OCI-LY7 (cell line): ENCODE data around the gene CERS3. TPM values are rescaled to one million over a fixed set of nuclear protein-coding genes. Genes with fewer than 3 reads are reported as not detected.

Experiments used
- BruUV-seq: library from RNA; stranded (reverse); fragments of 400-500 nt; replicated peaks from 2 replicates; lab custom pipeline; 2021; lab: Mats Ljungman, UMichigan
- CTCF ChIA-PET: fragments of 300-600 bp; sonication (Branson Sonifier 250); formaldehyde crosslinking; loops from one replicate; lab custom pipeline; 2022; ENCODE audit warnings: antibody characterized with exemption; ENCODE audit not compliant: unreplicated experiment; lab: Charles Lee
- POLR2A ChIA-PET: fragments of 300-600 bp; sonication (Branson Sonifier 250); formaldehyde crosslinking; loops from one replicate; lab custom pipeline; 2022; ENCODE audit warnings: antibody characterized with exemption; lab: Charles Lee
- DNase-seq: peaks from one replicate; pipeline ENCODE4 v3.0.0-alpha.2; 2015; ENCODE audit warnings: low spot score
- H2AFZ ChIP-seq: fragments of 200-600 bp; sonication (generic), shearing (Covaris generic); 2 replicates; pipeline ENCODE4 v1.6.1; 2014; ENCODE audit warnings: mild to moderate bottlenecking, antibody characterized with exemption, low read length, moderate library complexity
- H3K27ac ChIP-seq: fragments of 200-600 bp; sonication (generic); 2 replicates; pipeline ENCODE4 v1.5.1; 2014; ENCODE audit warnings: mixed run types, low read depth, mild to moderate bottlenecking, moderate library complexity, low read length, inconsistent platforms; ENCODE audit not compliant: poor library complexity, severe bottlenecking
- H3K36me3 ChIP-seq: fragments of 200-600 bp; sonication (generic); 2 replicates; pipeline ENCODE4 v1.6.1; 2014; ENCODE audit warnings: mild to moderate bottlenecking, antibody characterized with exemption, low read length, moderate library complexity, mixed read lengths; ENCODE audit not compliant: insufficient read depth
- H3K4me1 ChIP-seq: fragments of 200-600 bp; sonication (generic); 2 replicates; pipeline ENCODE4 v1.5.1; 2014; ENCODE audit warnings: mild to moderate bottlenecking, low read length; ENCODE audit not compliant: insufficient read depth, poor library complexity, severe bottlenecking
- H3K4me2 ChIP-seq: fragments of 200-600 bp; sonication (generic); 2 replicates; pipeline ENCODE4 v1.6.1; 2014; ENCODE audit warnings: mild to moderate bottlenecking, low read length
- H3K4me3 ChIP-seq: fragments of 200-600 bp; sonication (generic); 2 replicates; pipeline ENCODE4 v1.5.1; 2014; ENCODE audit warnings: mild to moderate bottlenecking, low read depth, low read length; ENCODE audit not compliant: poor library complexity, severe bottlenecking
- H3K79me2 ChIP-seq: fragments of 200-600 bp; sonication (generic); 2 replicates; pipeline ENCODE4 v1.6.1; 2016; ENCODE audit warnings: low read depth, mild to moderate bottlenecking, low read length, moderate library complexity, mixed read lengths; ENCODE audit not compliant: insufficient read depth
- H3K9me2 ChIP-seq: fragments of 200-600 bp; sonication (generic); 2 replicates; pipeline ENCODE4 v1.6.1; 2016; ENCODE audit warnings: mild to moderate bottlenecking, low read length, mixed read lengths; ENCODE audit not compliant: insufficient read depth
- H3K9me3 ChIP-seq: fragments of 200-600 bp; sonication (generic); 2 replicates; pipeline ENCODE4 v1.6.1; 2014; ENCODE audit warnings: mild to moderate bottlenecking, mixed run types, low read length, mixed read lengths
- H4K20me1 ChIP-seq: fragments of 200-600 bp; sonication (generic); 2 replicates; pipeline ENCODE4 v1.6.1; 2014; ENCODE audit warnings: mild to moderate bottlenecking, antibody characterized with exemption, low read length, moderate library complexity, mixed read lengths; ENCODE audit not compliant: insufficient read depth
- CTCF ChIP-seq: fragments of 200-600 bp; sonication (generic); conservative IDR thresholded peaks from 2 replicates; pipeline ENCODE4 v1.5.1; 2014; ENCODE audit warnings: mild to moderate bottlenecking, antibody characterized with exemption, low read length, moderate library complexity, mixed read lengths
- EZH2phosphoT487 ChIP-seq: fragments of 200-600 bp; sonication (generic); IDR thresholded peaks from 2 replicates; pipeline ENCODE4 v1.6.1; 2018; ENCODE audit warnings: low read depth, borderline replicate concordance, mild to moderate bottlenecking, mixed run types, antibody characterized with exemption, low read length, moderate library complexity, mixed read lengths
- intact Hi-C: fragments of 100-400 bp; cut with micrococcal nuclease; formaldehyde crosslinking; loops from one replicate; pipeline ENCODE4 v1.10.0; 2022; ENCODE audit not compliant: unreplicated experiment
- total RNA-seq, 2 experiments: library from RNA; depleted of rRNA in 1 of 2; stranded (reverse); fragments of >200 nt in 1 of 2; shearing (Covaris generic) in 1 of 2; gene quantifications; 2 replicates each; pipeline ENCODE4 v1.2.3, GENCODE V29; 2014 to 2022

The CERS3 gene
- total RNA-seq, 2 experiments from 2014 or later, result 0.88 TPM; not detected in 1

GRCh38 chr15:100542290-100542689 lies 13.5 kb upstream of the CERS3 start:
- no peaks in the 10 kb centered on the region for H3K36me3 ChIP-seq
- H3K9me2 ChIP-seq, result no peaks in the 10 kb centered on the region
- ChIA-PET CTCF (no interaction called here), POLR2A (interaction anchor here (0.7 kb wide), 1 partner anchor 172 kb away, joined by 3 read pairs; no protein-coding TSS in a partner anchor)
- no TSS peak for BruUV-seq
- no peak overlapping the region for H2AFZ ChIP-seq
- no peak overlapping the region for H3K4me3 ChIP-seq
- H3K9me3 ChIP-seq, result no peaks in the 10 kb centered on the region
- H3K27ac ChIP-seq, result no peak overlapping the region
- H3K79me2 ChIP-seq, result no peaks in the 10 kb centered on the region
- intact Hi-C loops, result no loop called here
- H3K4me1 ChIP-seq, result no peaks in the 10 kb centered on the region
- H4K20me1 ChIP-seq, result no peaks in the 10 kb centered on the region
- no peak for DNase-seq
- H3K4me2 ChIP-seq, result no peak overlapping the region
- no peak for TF ChIP-seq CTCF
- TF ChIP-seq EZH2phosphoT487, result no peak

GRCh38 chr15:100537331-100537730 lies 8.6 kb upstream of the CERS3 start:
- ChIA-PET POLR2A (interaction anchor here (0.6 kb wide), 1 partner anchor 104 kb away, joined by 3 read pairs; no protein-coding TSS in a partner anchor), CTCF (no interaction called here)
- H3K9me2 ChIP-seq, result no peaks in the 10 kb centered on the region
- H4K20me1 ChIP-seq, result no peaks in the 10 kb centered on the region
- H3K4me3 ChIP-seq, result no peak overlapping the region
- intact Hi-C loops, result no loop called here
- H2AFZ ChIP-seq, result no peak overlapping the region
- H3K79me2 ChIP-seq, result no peaks in the 10 kb centered on the region
- H3K4me1 ChIP-seq, result no peaks in the 10 kb centered on the region
- no peak for TF ChIP-seq CTCF
- TF ChIP-seq EZH2phosphoT487, result no peak
- no peak overlapping the region for H3K27ac ChIP-seq
- no TSS peak for BruUV-seq
- H3K4me2 ChIP-seq, result no peak overlapping the region
- no peaks in the 10 kb centered on the region for H3K9me3 ChIP-seq
- peak; percentile 18 for DNase-seq
- no peaks in the 10 kb centered on the region for H3K36me3 ChIP-seq

- Histone ChIP-seq H4K20me1 (no peaks in the 10 kb centered on the region), H3K9me3 (no peaks in the 10 kb centered on the region), H2AFZ (no peak overlapping the region), H3K4me3 (no peak overlapping the region), H3K4me1 (no peaks in the 10 kb centered on the region), H3K27ac (no peak overlapping the region), H3K4me2 (no peak overlapping the region), H3K79me2 (no peaks in the 10 kb centered on the region), H3K9me2 (no peaks in the 10 kb centered on the region), H3K36me3 (no peaks in the 10 kb centered on the region)
- POLR2A ChIA-PET, result interaction anchor here (0.7 kb wide), 1 partner anchor 1195 kb away, joined by 3 read pairs; no protein-coding TSS in a partner anchor
- no peak for TF ChIP-seq EZH2phosphoT487
- no peak for TF ChIP-seq CTCF
- BruUV-seq, result no TSS peak
- DNase-seq, result no peak
- CTCF ChIA-PET, result no interaction called here
- intact Hi-C loops, result no loop called here
These were observed 8.0 kb upstream of the CERS3 start for GRCh38 chr15:100536733-100537132.
